ENCODE measurements around the gene DFFB. TPM values are rescaled to one million over a fixed set of nuclear protein-coding genes. Genes with fewer than 3 reads are reported as not detected.

The DFFB gene
- total RNA-seq, 1 donor from 2014 or later: 16.4 TPM

DNA sequence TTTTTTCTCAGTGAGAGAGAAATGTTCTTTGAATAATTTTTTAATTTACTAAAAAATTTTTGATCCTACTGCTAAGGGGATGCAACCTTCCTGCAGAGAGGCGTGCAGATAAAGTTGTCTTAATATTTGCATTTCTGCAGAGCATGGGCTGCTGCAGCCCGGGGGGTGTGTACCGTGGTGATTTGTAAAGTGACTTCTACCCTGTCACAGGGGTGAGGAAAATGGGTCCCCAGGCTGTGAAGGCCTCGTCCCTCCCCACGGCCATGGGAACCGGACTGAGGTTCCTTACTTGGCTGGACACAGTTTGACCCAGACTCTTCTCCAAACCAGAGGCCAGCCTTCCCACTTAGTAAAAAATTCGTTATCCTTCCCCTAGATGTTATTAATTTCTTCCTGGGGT is 52.3 kb downstream of the DFFB start:
- H3K36me3 Mint-ChIP-seq (ENCODE audit: unreplicated experiment): no peaks in the 10 kb centered on the region
- DNase-seq: no peak
- H3K27ac Mint-ChIP-seq (ENCODE audit: unreplicated experiment): no peak overlapping the region
- peaks cover 3% of the 10 kb centered on the region for H3K27me3 Mint-ChIP-seq (ENCODE audit: unreplicated experiment)
- H3K9me3 Mint-ChIP-seq (ENCODE audit: unreplicated experiment): peaks cover 4% of the 10 kb centered on the region
- TF ChIP-seq, protein P1, sequence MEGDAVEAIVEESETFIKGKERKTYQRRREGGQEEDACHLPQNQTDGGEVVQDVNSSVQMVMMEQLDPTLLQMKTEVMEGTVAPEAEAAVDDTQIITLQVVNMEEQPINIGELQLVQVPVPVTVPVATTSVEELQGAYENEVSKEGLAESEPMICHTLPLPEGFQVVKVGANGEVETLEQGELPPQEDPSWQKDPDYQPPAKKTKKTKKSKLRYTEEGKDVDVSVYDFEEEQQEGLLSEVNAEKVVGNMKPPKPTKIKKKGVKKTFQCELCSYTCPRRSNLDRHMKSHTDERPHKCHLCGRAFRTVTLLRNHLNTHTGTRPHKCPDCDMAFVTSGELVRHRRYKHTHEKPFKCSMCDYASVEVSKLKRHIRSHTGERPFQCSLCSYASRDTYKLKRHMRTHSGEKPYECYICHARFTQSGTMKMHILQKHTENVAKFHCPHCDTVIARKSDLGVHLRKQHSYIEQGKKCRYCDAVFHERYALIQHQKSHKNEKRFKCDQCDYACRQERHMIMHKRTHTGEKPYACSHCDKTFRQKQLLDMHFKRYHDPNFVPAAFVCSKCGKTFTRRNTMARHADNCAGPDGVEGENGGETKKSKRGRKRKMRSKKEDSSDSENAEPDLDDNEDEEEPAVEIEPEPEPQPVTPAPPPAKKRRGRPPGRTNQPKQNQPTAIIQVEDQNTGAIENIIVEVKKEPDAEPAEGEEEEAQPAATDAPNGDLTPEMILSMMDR (IDR thresholded peaks at IDR 0.05; ENCODE audit: partially characterized antibody, unreplicated experiment): no peak
- H3K4me3 Mint-ChIP-seq (ENCODE audit: unreplicated experiment): no peak overlapping the region
- H3K4me1 Mint-ChIP-seq (ENCODE audit: low read depth, unreplicated experiment): peaks cover 6% of the 10 kb centered on the region

DNA sequence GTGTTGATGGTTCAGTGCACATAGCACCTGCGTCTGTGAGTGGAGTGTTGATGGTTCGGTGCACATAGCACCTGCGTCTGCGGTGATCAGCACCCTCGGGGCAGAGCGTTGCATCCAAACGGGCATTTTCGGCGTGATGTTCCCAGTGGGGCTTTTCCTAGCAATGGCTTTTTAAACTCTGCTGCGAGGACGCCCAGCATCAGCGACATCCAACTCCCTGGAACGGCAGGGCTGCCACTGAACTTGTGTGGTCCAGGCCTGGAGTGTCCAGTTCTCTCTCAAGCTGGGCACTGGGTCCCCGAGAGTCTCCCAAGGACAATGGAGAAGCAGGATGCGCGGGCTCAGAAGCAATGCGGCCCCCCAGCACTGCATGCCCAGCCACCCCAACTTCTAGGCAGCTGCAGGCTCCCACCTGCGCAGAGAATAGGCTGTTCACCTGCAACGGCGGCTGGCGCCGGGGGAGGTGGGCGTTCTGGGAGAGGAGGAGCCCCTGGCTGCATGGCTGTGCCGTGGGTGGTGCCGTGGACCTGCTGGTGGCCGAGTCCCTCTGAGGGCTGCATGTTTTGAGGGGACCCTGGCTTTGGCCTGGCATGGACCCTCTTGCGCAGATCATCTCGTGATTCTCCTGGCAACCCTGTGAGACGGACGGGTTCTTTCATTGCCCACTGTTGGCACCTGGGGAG is 52.9 kb downstream of the DFFB start:
- H3K9me3 Mint-ChIP-seq (ENCODE audit: unreplicated experiment): peaks cover 4% of the 10 kb centered on the region
- TF ChIP-seq, protein P1 (IDR thresholded peaks at IDR 0.05; ENCODE audit: partially characterized antibody, unreplicated experiment): no peak
- peak; percentile 15 for DNase-seq
- H3K27me3 Mint-ChIP-seq (ENCODE audit: unreplicated experiment): peaks cover 3% of the 10 kb centered on the region
- no peak overlapping the region for H3K27ac Mint-ChIP-seq (ENCODE audit: unreplicated experiment)
- H3K4me3 Mint-ChIP-seq (ENCODE audit: unreplicated experiment): no peak overlapping the region
- H3K36me3 Mint-ChIP-seq (ENCODE audit: unreplicated experiment): no peaks in the 10 kb centered on the region
- peaks cover 4% of the 10 kb centered on the region for H3K4me1 Mint-ChIP-seq (ENCODE audit: low read depth, unreplicated experiment)

DNA sequence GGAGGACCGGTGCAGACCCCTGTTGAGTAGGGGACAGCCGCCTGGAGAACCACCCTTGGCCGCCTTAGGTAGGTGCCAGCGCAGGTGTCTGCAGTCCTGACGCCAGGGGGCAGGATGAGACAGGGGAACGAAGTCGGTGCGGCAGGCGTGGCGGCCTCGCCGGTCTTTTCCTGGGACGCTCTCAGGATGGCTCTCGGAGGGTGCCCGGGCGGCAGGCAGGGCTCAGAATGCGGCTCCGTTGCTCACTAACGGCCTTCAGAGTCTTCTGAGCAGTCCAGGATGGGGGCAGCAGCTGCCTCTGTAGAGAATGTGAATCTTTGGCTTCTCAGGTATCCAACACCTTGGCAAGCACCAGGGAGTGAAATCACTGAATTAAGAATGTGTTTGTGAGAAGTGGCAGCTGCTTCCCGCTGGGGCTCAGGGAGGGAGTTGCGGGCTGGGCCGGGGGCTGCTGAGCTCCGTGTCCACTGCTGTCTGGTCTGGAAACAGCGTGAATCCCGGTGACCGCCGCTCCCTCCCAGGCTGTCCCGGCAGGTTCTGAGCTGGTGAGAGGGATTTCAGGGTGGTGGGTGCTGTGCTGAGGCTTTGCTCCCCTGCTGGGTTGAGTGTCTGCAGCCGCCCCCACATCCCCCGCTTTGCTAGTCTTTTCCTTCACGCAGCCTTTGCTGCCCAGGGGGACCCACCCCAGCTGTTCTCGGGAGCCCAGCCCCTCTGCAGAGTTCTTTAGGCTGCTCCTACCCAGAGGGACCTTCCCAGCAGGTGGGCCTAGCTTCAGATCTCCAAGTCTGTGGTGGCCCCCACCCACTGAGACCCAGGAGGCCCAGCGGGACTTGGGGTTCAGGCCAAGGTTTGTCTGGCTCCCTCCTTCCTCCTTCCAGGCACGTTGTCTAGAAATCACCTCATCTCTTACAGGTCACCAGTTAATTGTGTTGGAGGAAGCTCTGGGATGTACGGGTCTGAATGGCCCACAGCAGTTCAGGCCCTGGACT is 53.9 kb downstream of the DFFB start:
- H3K27me3 Mint-ChIP-seq (ENCODE audit: unreplicated experiment): peaks cover 3% of the 10 kb centered on the region
- no peak overlapping the region for H3K4me3 Mint-ChIP-seq (ENCODE audit: unreplicated experiment)
- no peaks in the 10 kb centered on the region for H3K36me3 Mint-ChIP-seq (ENCODE audit: unreplicated experiment)
- peak; percentile 86 for DNase-seq
- peaks cover 4% of the 10 kb centered on the region for H3K4me1 Mint-ChIP-seq (ENCODE audit: low read depth, unreplicated experiment)
- TF ChIP-seq, protein P1 (IDR thresholded peaks at IDR 0.05; ENCODE audit: partially characterized antibody, unreplicated experiment): peak; percentile 80
- H3K27ac Mint-ChIP-seq (ENCODE audit: unreplicated experiment): no peak overlapping the region
- peaks cover 4% of the 10 kb centered on the region for H3K9me3 Mint-ChIP-seq (ENCODE audit: unreplicated experiment)

DNA sequence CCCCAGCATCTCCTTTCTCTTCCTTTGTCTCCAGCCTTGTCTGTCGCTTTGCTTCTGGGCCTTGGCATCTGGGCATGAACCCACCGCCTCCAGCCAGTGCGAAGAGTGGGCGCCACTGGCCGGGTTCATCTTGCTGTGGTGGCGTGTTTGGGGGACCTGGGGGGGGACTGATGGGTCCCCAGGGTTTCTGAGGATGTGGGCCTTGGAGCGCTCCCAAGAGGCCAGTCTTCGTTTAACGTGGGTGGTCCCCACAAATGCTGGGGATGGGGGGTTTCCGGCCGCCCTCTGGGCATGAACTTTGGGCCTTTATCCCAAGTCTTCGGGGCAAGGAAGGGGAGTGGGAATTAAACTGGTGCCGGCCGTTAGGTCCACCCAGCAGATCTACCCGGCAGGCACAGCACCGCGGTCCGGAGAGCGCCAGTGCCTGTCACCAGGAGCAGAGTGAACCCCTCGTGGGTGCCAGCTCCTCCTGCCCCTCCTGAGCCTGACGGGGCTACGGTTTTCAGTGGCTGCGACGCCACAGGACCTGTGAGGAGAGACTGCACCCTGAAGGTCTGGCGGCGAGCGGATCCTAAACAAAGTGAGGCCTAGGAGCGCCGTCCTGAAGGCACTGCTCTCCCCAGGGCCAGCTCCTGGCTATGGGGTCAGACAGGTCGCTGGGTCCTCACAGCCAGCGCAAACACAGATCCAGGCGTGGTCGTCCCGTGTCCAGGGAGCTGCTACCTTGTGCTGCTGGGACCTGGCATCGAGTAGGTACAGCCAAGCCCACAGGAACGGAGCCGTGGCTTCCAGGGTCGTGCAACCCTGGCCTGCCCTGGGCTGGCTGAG is 54.9 kb downstream of the DFFB start:
- no peak overlapping the region for H3K27ac Mint-ChIP-seq (ENCODE audit: unreplicated experiment)
- no peaks in the 10 kb centered on the region for H3K36me3 Mint-ChIP-seq (ENCODE audit: unreplicated experiment)
- H3K4me3 Mint-ChIP-seq (ENCODE audit: unreplicated experiment): no peak overlapping the region

More for the DNA sequence above, 54.9 kb downstream of the DFFB start:
- H3K4me1 Mint-ChIP-seq (ENCODE audit: low read depth, unreplicated experiment): peaks cover 1% of the 10 kb centered on the region
- H3K9me3 Mint-ChIP-seq (ENCODE audit: unreplicated experiment): peaks cover 4% of the 10 kb centered on the region
- peaks cover 3% of the 10 kb centered on the region for H3K27me3 Mint-ChIP-seq (ENCODE audit: unreplicated experiment)
- TF ChIP-seq, protein P1 (IDR thresholded peaks at IDR 0.05; ENCODE audit: partially characterized antibody, unreplicated experiment): no peak
- no peak for DNase-seq
